DMS 273 (cell line): ENCODE data around the gene ARCN1.
A peak's percentile ranks its signal among the peaks of the same experiment; 100 is the strongest.
"Not testable (repeated sequence)": the region's sequence is repeated elsewhere in the genome, so short reads cannot be mapped to it uniquely, and the experiment has no call there.

Experiments
- DNase-seq: peaks from one replicate; lab custom pipeline; 2025; ENCODE audit not compliant: unreplicated experiment; lab: John Stamatoyannopoulos, UW

Gene ARCN1

DNA sequence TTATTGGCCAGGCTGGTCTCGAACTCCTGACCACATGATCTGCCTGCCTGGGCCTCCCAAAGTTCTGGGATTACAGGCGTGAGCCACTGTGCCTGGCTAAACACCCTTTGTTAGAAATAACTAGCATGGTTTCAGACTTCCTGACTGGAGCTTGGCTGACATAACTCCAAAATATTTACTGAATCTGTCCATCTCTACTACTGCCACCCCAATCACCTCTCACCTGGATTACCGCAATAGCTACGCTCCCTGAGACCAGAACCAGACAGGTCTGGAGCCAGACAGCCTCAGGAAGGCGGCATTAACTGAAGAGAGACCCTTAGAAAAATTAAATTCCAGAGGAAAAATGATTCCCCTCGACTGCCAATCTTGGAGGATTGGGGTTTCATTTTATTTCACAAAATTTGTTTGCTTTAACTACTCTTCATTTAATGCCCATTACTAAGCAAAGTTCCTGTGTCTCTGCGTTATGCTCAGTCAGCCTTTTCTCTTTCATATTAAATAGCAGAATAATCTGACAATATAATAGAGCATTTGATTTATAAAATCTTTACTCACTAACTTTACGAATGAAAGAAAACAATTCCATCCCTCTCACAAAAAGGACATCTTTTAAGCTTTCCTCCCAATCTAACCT lies 28.1 kb upstream of the ARCN1 start:
- DNase-seq = no peak

GRCh38 chr11:118544647-118545010 lies 27.6 kb upstream of the ARCN1 start:
- no peak for DNase-seq

GRCh38 chr11:118545533-118545932 lies 26.7 kb upstream of the ARCN1 start:
- no peak for DNase-seq

DNA sequence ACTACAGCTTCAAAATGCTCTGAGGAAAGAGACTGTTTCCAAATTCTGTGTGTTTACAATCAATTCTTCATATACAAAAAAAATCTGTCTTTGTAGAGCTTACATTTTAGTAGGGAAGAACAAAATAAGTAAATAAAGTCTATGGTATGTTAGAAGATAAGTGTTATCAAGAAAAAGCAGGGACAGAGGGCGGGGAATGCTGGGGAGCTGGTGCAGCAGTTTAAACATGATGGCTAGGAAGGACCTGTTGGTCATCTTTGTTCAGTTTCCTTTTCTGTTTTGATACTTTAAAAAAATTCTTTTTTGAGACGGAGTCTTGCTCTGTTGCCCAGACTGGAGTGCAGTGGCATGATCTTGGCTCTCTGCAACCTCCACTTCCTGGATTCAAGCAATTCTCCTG lies 25.1 kb upstream of the ARCN1 start:
- no peak for DNase-seq

DNA sequence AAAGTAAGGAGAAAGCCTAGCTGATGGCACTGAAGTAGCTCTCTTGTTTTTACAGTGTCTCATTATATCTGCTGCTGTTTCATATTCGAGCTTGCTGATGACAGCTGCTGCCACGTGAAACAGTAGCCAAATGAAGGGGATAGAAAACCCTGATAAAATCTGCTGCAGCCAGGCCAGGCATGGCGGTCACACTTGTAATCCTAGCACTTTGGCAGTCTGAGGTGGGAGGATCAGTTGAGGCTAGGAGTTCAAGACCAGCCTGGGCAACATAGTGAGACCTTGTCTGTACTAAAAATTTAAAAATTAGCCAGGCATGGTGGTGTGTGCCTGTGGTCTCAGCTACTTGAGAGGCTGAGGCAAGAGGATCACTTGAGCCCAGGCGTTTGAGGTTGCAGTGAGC lies 19.9 kb upstream of the ARCN1 start:
- no peak for DNase-seq

DNA sequence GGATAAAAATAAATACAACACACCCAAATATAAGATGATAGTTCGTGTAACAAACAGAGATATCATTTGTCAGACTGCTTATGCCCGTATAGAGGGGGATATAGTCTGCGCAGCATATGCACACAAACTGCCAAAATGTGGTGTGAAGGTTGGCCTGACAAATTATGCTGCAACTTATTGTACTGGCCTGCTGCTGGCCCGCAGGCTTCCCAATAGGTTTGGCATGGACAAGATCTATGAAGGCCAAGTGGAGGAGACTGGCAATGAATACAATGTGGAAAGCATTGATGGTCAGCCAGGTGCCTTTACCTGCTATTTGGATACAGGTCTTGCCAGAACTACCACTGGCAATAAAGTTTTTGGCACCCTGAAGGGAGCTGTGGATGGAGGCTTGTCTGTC lies 11.4 kb upstream of the ARCN1 start:
- DNase-seq = no peak

- peak; percentile 8 for DNase-seq
These were observed 7.2 kb upstream of the ARCN1 start for GRCh38 chr11:118565051-118565450.

DNA sequence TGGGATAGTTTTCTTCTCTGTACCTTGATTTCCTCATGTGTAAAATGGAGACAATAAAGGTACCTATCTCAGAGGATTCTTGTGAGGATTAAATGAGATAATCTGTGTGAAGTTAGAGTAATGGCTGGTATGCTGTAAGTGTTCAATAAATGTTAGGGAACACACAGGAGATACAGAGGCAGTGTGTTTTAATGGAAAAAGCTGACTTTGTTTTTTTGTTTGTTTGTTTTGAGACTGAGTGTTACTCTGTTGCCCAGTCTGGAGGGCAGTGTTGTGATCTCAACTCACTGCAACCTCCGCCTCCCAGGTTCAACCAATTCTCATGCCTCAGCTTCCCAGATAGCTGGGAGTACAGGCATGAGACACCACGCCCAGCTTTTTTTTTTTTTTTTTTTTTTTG lies 2.5 kb upstream of the ARCN1 start:
- no peak for DNase-seq

- no peak for DNase-seq
These were observed 1.4 kb upstream of the ARCN1 start for GRCh38 chr11:118570787-118571186.

DNA sequence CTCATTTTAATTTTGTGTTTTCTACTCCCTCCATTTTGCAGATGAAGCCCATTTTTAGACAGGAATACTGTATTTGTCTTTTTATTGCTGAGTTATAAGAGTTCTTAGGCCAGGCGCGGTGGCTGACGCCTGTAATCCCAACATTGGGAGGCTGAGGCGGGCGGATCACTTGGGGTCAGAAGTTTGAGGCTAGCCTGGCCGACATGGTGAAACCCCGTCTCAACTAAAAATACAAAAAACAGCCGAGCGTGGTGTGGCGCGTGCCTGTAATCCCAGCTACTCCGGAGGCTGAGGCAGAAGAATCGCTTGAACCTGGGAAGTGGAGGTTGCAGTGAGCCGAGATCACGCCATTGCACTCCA lies 528 bp upstream of the ARCN1 start:
- DNase-seq = not testable (repeated sequence)

- peak; percentile 42 for DNase-seq
These were observed 857 bp downstream of the ARCN1 start for GRCh38 chr11:118572981-118573550.

- DNase-seq = no peak
These were observed 2.4 kb downstream of the ARCN1 start for GRCh38 chr11:118574636-118575035.

DNA sequence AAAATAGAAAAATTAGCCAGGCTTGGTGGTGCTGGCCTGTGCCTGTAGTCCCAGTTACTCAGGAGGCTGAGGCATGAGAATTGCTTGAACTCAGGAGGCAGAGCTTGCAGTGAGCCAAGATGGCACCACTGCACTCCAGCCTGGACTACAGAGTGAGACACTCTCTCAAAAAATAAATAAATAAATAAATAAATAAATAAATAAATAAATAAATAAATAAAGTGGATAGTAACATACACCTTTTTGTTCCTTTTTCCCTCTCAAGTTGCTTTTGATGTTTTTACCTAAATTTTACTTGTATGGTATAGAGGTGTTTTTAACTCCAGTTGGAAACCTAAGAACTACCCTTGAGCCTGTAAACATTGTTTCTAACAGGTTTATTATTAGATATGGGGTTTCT lies 5.8 kb downstream of the ARCN1 start:
- DNase-seq = not testable (repeated sequence)

DNA sequence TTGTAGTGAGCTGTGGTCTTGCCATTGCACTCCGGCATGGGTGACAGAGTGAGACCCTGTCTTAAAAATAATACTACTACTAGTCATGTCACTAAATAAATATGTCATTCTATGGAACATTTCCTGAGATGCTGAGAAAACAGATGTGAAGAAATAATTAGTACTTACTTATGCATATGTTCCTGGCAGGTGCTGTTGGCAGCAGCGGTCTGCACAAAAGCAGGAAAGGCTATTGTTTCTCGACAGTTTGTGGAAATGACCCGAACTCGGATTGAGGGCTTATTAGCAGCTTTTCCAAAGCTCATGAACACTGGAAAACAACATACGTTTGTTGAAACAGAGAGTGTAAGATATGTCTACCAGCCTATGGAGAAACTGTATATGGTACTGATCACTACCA lies 8.8 kb downstream of the ARCN1 start:
- peak; percentile 4 for DNase-seq

DNA sequence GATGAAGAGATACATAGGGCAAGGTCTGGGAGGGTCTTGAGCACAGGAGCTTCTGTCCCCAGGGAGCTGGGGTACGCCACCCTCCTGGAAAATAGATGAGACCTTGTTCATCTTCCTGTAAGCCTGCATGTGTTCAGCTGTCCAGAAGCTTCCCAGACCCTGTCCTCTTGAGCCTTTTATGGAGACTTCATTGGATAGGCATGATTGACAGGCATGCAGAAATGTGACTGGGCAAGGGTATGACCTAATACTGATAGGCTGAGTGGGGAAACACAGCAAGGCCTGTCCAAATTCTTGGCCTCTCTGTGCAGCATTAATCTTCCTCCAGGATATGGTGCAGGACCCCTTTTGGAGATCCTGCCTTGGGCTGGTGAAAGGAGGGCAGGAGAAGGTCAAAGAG lies 15.7 kb downstream of the ARCN1 start:
- no peak for DNase-seq

GRCh38 chr11:118592616-118593367 lies 20.6 kb downstream of the ARCN1 start:
- no peak for DNase-seq

DNA sequence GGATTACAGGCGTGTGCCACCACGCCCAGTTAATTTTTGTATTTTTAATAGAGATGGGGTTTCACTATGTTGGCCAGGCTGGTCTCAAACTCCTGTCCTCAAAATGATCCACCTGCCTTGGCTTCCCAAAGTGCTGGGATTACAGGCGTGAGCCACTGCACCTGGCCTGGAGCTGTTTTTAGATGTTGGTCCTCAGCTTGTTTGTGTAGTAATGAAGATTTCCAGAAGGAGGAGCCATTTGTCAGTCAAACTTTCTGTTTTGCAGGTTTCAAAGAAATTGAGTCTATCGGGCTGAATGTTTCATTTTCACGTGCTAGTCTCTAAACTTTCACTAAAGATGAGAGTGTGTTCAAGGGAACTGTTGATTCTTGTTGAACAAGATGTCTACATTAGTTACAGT lies 22.8 kb downstream of the ARCN1 start:
- peak; percentile 38 for DNase-seq

- no peak for DNase-seq
These were observed 24.3 kb downstream of the ARCN1 start for GRCh38 chr11:118596224-118597146.

- no peak for DNase-seq
These were observed 25.3 kb downstream of the ARCN1 start for GRCh38 chr11:118597556-118597955.

DNA sequence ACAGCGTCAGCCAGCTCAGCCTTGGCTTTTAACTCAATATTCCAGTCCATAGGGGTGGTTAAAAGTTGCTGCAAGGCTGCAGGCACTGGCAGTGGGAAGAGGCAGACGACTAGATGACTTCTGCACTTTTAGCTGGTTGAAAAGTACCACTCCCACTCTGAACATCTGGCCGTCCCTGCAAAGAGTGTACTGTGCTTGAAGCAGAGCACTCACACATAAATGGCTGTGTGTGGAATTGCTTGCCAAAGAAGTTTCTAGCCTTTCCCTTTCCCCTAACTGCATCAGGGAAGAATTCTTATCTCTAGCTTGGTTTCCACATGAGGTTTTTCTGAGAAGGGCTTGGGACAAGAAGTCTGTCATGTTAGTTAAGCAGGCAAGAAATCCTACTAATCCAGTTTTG lies 30.1 kb downstream of the ARCN1 start:
- DNase-seq = no peak

DNA sequence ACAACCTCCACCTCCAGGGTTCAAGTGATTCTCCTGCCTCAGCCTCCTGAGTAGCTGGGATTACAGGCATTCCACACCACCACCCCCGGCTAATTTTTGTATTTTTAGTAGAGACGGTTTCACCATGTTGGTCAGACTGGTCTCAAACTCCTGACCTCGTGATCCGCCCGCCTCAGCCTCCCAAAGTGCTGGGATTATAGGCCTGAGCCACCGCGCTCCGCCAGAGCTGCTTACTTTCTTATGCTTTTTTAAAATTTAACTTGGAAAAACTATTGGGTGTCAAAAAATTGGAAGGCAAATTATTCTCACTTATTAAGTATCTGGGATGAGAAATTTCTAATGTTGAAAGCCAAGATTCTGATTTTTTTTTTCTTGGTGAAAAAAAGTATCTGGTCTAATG lies 31.5 kb downstream of the ARCN1 start:
- DNase-seq = not testable (repeated sequence)

DNA sequence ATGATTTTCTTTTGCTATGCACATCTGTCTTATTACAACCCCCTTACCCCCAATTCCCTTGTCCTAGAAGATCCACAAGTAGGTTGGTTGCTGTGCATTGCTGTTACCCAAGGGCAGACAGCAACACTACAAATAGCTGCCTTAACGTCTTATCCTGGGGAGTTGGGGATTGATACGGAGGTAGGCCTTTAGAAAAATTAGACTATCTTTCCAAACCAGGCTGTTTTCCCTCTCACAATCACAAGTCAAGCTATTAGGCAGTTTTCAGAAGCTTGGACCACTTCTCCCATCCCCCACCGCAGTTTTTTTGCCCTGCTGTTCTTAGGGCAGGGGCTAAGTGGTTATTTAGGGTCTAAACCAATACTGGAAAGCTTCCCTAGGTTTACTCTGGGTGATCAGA lies 32.4 kb downstream of the ARCN1 start:
- DNase-seq = no peak
